Right kidney (tissue), 1 donor: Measurements from ENCODE around the gene CGNL1.

Source experiments
- DNase-seq: peaks from one replicate; pipeline ENCODE4 v3.0.0-alpha.2; 2016

CGNL1 gene

GRCh38 chr15:57551715-57552677, 175.7 kb downstream of the CGNL1 start:
- DNase-seq = no peak

- peak; percentile 2 for DNase-seq
These were observed 176.5 kb downstream of the CGNL1 start for GRCh38 chr15:57552678-57553334.

- peak; percentile 3 for DNase-seq
These were observed 177.2 kb downstream of the CGNL1 start for GRCh38 chr15:57553526-57553925.

- DNase-seq = no peak
These were observed 177.9 kb downstream of the CGNL1 start for GRCh38 chr15:57554063-57554811.

GRCh38 chr15:57554812-57555179, 178.5 kb downstream of the CGNL1 start:
- DNase-seq = no peak

GRCh38 chr15:57555270-57555669, 179.0 kb downstream of the CGNL1 start:
- no peak for DNase-seq

GRCh38 chr15:57556040-57556439, 179.7 kb downstream of the CGNL1 start:
- no peak for DNase-seq

- DNase-seq = no peak
These were observed 181.0 kb downstream of the CGNL1 start for GRCh38 chr15:57557267-57557666.

GRCh38 chr15:57557810-57558209, 181.5 kb downstream of the CGNL1 start:
- no peak for DNase-seq

- DNase-seq = peak; percentile 51
These were observed 183.6 kb downstream of the CGNL1 start for GRCh38 chr15:57559875-57560274.

GRCh38 chr15:57561041-57561711, 184.9 kb downstream of the CGNL1 start:
- peak; percentile 59 for DNase-seq

GRCh38 chr15:57562196-57562769, 186.0 kb downstream of the CGNL1 start:
- no peak for DNase-seq

- no peak for DNase-seq
These were observed 187.1 kb downstream of the CGNL1 start for GRCh38 chr15:57563416-57563815.

GRCh38 chr15:57565311-57565710, 189.0 kb downstream of the CGNL1 start:
- no peak for DNase-seq

GRCh38 chr15:57566834-57567233, 190.5 kb downstream of the CGNL1 start:
- no peak for DNase-seq

GRCh38 chr15:57567891-57568290, 191.6 kb downstream of the CGNL1 start:
- no peak for DNase-seq

- no peak for DNase-seq
These were observed 192.0 kb downstream of the CGNL1 start for GRCh38 chr15:57568299-57568698.

GRCh38 chr15:57570340-57570739, 194.0 kb downstream of the CGNL1 start:
- DNase-seq = no peak

- no peak for DNase-seq
These were observed 194.7 kb downstream of the CGNL1 start for GRCh38 chr15:57570994-57571393.

- no peak for DNase-seq
These were observed 195.4 kb downstream of the CGNL1 start for GRCh38 chr15:57571725-57572124.

- DNase-seq = no peak
These were observed 196.2 kb downstream of the CGNL1 start for GRCh38 chr15:57572468-57572867.

- DNase-seq = no peak
These were observed 196.8 kb downstream of the CGNL1 start for GRCh38 chr15:57573151-57573550.
